ENCODE data around the gene IRF2BPL. TPM values are rescaled to one million over a fixed set of nuclear protein-coding genes. Genes with fewer than 3 reads are reported as not detected.

Gene IRF2BPL
- polyA plus RNA-seq, 4 donors = 2.0 to 15.9 (median 8.8) TPM

- Histone ChIP-seq H3K9me3 (ENCODE audit: control insufficient read depth in 2 of 2, insufficient read depth in 1 of 2, low read depth in 1 of 2, low read length in 1 of 2) (peaks cover 0 to 6% of the 10 kb centered on the region in 2 donors), H3K27ac (ENCODE audit: low read depth in 1 of 3, low read length in 2 of 3) (no peak overlapping the region), H3K27me3 (ENCODE audit: control insufficient read depth in 3 of 3, insufficient read depth in 3 of 3, low read length in 3 of 3) (no peaks in the 10 kb centered on the region), H3K4me1 (ENCODE audit: control insufficient read depth in 3 of 3, insufficient read depth in 2 of 3, low read depth in 1 of 3, low read length in 2 of 3) (peaks cover 0 to 34% (median 0%) of the 10 kb centered on the region in 3 donors), H3K4me3 (ENCODE audit: low read depth in 1 of 3, low read length in 3 of 3) (no peak overlapping the region), H3K36me3 (ENCODE audit: control insufficient read depth in 3 of 3, insufficient read depth in 2 of 3, low read depth in 1 of 3, low read length in 3 of 3) (no peaks in the 10 kb centered on the region)
- DNase-seq = no peak
- FAIRE-seq = no peak
- 73 to 87% (median 86%) methylated on average over 13 of the region's 13 CpGs for WGBS, 3 donors
Measured at GRCh38 chr14:77012193-77012765, 16.2 kb downstream of the IRF2BPL start.

DNA sequence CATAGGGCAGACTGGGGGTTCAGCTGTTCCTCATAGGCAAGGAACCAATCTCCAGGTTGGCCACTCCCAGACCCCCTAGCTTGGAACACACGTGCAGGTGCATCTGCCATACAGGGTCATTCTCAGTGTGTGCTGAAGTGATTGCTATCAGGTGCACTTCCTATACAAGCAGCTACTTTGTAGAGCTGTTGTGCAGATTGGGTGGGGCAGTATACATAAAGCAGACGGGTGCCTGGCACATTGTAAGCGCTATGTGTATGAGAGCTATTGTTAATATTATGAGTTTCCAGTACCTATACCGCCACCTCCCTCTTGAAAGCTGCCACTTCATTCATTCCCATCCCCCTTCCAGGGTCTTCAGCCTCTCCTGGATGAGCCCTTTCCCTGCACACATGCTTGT, 17.3 kb downstream of the IRF2BPL start:
- WGBS, 3 donors = 13 to 66% (median 45%) methylated on average over 4 of the region's 4 CpGs
- peaks cover 0 to 6% of the 10 kb centered on the region in 2 donors for H3K9me3 ChIP-seq (ENCODE audit: control insufficient read depth in 2 of 2, insufficient read depth in 1 of 2, low read depth in 1 of 2, low read length in 1 of 2)
- H3K4me1 ChIP-seq (ENCODE audit: control insufficient read depth in 3 of 3, insufficient read depth in 2 of 3, low read depth in 1 of 3, low read length in 2 of 3) = peaks cover 0 to 40% (median 0%) of the 10 kb centered on the region in 3 donors
- H3K27me3 ChIP-seq (ENCODE audit: control insufficient read depth in 3 of 3, insufficient read depth in 3 of 3, low read length in 3 of 3) = no peaks in the 10 kb centered on the region
- FAIRE-seq (no peak), DNase-seq (peak; percentile 60 to 62)
- H3K36me3 ChIP-seq (ENCODE audit: control insufficient read depth in 3 of 3, insufficient read depth in 2 of 3, low read depth in 1 of 3, low read length in 3 of 3) = no peaks in the 10 kb centered on the region
- H3K4me3 ChIP-seq (ENCODE audit: low read depth in 1 of 3, low read length in 3 of 3) = no peak overlapping the region
- peak overlapping the region in 1 of 3 donors; percentile 35 for H3K27ac ChIP-seq (ENCODE audit: low read depth in 1 of 3, low read length in 2 of 3)

GRCh38 chr14:77009014-77009413, 19.5 kb downstream of the IRF2BPL start:
- peaks cover 0 to 34% (median 0%) of the 10 kb centered on the region in 3 donors for H3K4me1 ChIP-seq (ENCODE audit: control insufficient read depth in 3 of 3, insufficient read depth in 2 of 3, low read depth in 1 of 3, low read length in 2 of 3)
- DNase-seq = no peak
- H3K27me3 ChIP-seq (ENCODE audit: control insufficient read depth in 3 of 3, insufficient read depth in 3 of 3, low read length in 3 of 3) = no peaks in the 10 kb centered on the region
- no peaks in the 10 kb centered on the region for H3K36me3 ChIP-seq (ENCODE audit: control insufficient read depth in 3 of 3, insufficient read depth in 2 of 3, low read depth in 1 of 3, low read length in 3 of 3)
- no peak for FAIRE-seq
- H3K27ac ChIP-seq (ENCODE audit: low read depth in 1 of 3, low read length in 2 of 3) = no peak overlapping the region
- no peak overlapping the region for H3K4me3 ChIP-seq (ENCODE audit: low read depth in 1 of 3, low read length in 3 of 3)
- WGBS, 3 donors = 91 to 98% (median 93%) methylated on average over 3 of the region's 3 CpGs
- H3K9me3 ChIP-seq (ENCODE audit: control insufficient read depth in 2 of 2, insufficient read depth in 1 of 2, low read depth in 1 of 2, low read length in 1 of 2) = peaks cover 0 to 6% of the 10 kb centered on the region in 2 donors

DNA sequence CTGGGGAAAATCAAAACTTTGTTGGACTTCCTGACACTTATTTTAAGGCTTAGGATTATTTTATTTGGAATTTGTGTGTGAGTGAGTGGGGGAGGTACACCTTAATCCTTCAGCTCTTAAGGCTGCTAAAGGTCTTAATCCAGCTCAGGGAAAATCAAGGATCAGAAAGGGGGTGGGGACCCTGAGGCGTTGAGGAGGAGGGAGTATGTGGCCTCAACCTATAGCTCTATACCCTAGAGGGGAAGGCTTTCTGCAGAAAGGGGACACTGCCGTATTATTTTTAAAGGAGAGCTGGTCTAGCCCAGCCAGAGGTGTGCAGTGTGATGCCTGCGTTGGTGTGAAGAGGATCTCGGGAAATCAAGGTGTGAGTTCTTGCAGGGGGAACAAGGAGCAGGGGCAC, 20.0 kb downstream of the IRF2BPL start:
- Histone ChIP-seq H3K4me1 (ENCODE audit: control insufficient read depth in 3 of 3, insufficient read depth in 2 of 3, low read depth in 1 of 3, low read length in 2 of 3) (peaks cover 0 to 30% (median 0%) of the 10 kb centered on the region in 3 donors), H3K27me3 (ENCODE audit: control insufficient read depth in 3 of 3, insufficient read depth in 3 of 3, low read length in 3 of 3) (no peaks in the 10 kb centered on the region), H3K9me3 (ENCODE audit: control insufficient read depth in 2 of 2, insufficient read depth in 1 of 2, low read depth in 1 of 2, low read length in 1 of 2) (peaks cover 0 to 6% of the 10 kb centered on the region in 2 donors), H3K4me3 (ENCODE audit: low read depth in 1 of 3, low read length in 3 of 3) (no peak overlapping the region), H3K27ac (ENCODE audit: low read depth in 1 of 3, low read length in 2 of 3) (peak overlapping the region in 1 of 3 donors; percentile 37), H3K36me3 (ENCODE audit: control insufficient read depth in 3 of 3, insufficient read depth in 2 of 3, low read depth in 1 of 3, low read length in 3 of 3) (no peaks in the 10 kb centered on the region)
- DNase-seq (no peak), FAIRE-seq (no peak)
- 86 to 90% (median 88%) methylated on average over 4 of the region's 4 CpGs for WGBS, 3 donors

- FAIRE-seq (no peak), DNase-seq (peak in 1 of 2 donors; percentile 72)
- no peaks in the 10 kb centered on the region for H3K36me3 ChIP-seq (ENCODE audit: control insufficient read depth in 3 of 3, insufficient read depth in 2 of 3, low read depth in 1 of 3, low read length in 3 of 3)
- H3K4me1 ChIP-seq (ENCODE audit: control insufficient read depth in 3 of 3, insufficient read depth in 2 of 3, low read depth in 1 of 3, low read length in 2 of 3) = peaks cover 0 to 30% (median 0%) of the 10 kb centered on the region in 3 donors
- H3K9me3 ChIP-seq (ENCODE audit: control insufficient read depth in 2 of 2, insufficient read depth in 1 of 2, low read depth in 1 of 2, low read length in 1 of 2) = peaks cover 0 to 6% of the 10 kb centered on the region in 2 donors
- H3K27ac ChIP-seq (ENCODE audit: low read depth in 1 of 3, low read length in 2 of 3) = peak overlapping the region in 1 of 3 donors; percentile 66
- 29 to 54% (median 41%) methylated on average over 3 of the region's 3 CpGs for WGBS, 3 donors
- H3K27me3 ChIP-seq (ENCODE audit: control insufficient read depth in 3 of 3, insufficient read depth in 3 of 3, low read length in 3 of 3) = no peaks in the 10 kb centered on the region
- no peak overlapping the region for H3K4me3 ChIP-seq (ENCODE audit: low read depth in 1 of 3, low read length in 3 of 3)
Measured at GRCh38 chr14:77007975-77008421, 20.5 kb downstream of the IRF2BPL start.

DNA sequence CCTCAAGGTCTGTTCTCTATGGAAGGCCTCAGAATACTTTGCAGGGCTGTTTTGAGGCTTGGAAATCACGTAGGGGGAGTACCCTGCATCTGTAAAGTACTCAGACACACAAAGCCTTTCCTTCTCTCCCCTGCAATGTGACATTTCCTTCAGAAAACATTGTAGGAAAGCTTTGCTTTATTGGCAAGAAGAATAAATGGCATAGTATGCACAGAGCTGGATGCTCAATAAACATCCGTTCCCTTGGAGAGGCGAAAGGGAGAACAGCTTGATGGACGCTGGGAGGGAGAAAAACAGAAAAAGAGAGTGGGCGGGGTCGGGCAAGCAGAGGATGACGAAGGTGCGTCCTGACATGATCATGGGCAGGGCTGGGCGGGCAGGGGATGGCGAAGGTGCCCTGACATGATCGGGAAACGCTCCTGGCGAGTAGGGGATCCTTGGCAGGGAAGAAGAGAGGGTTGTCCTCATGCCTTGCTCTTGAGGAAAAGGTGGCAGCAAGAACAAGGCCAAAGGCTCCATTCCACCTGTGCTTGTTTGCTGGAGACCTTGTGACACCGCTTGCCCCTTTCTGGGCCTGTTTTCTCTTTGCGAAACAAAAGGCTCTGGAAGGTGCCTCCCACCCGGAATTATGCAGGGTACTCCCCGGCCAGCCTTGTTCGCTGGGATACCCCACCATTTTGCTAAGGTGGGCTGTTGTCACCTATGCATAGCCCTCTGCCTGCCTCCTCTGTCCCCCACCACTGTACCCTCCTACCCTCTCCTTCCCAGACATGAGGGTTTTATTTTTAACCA, 21.1 kb downstream of the IRF2BPL start:
- 60 to 67% (median 67%) methylated on average over 14 to 18 of the region's 18 CpGs for WGBS, 3 donors
- DNase-seq (no peak), FAIRE-seq (no peak)

GRCh38 chr14:77006132-77006531, 22.4 kb downstream of the IRF2BPL start:
- peaks cover 0 to 25% (median 0%) of the 10 kb centered on the region in 3 donors for H3K4me1 ChIP-seq (ENCODE audit: control insufficient read depth in 3 of 3, insufficient read depth in 2 of 3, low read depth in 1 of 3, low read length in 2 of 3)
- no peak overlapping the region for H3K4me3 ChIP-seq (ENCODE audit: low read depth in 1 of 3, low read length in 3 of 3)
- WGBS, 3 donors = 81 to 86% (median 82%) methylated on average over 9 of the region's 9 CpGs
- FAIRE-seq (no peak), DNase-seq (no peak)
- peaks cover 0 to 6% of the 10 kb centered on the region in 2 donors for H3K9me3 ChIP-seq (ENCODE audit: control insufficient read depth in 2 of 2, insufficient read depth in 1 of 2, low read depth in 1 of 2, low read length in 1 of 2)
- no peaks in the 10 kb centered on the region for H3K36me3 ChIP-seq (ENCODE audit: control insufficient read depth in 3 of 3, insufficient read depth in 2 of 3, low read depth in 1 of 3, low read length in 3 of 3)
- no peak overlapping the region for H3K27ac ChIP-seq (ENCODE audit: low read depth in 1 of 3, low read length in 2 of 3)
- no peaks in the 10 kb centered on the region for H3K27me3 ChIP-seq (ENCODE audit: control insufficient read depth in 3 of 3, insufficient read depth in 3 of 3, low read length in 3 of 3)

More for the DNA sequence above, 21.1 kb downstream of the IRF2BPL start:
- Histone ChIP-seq H3K27me3 (ENCODE audit: control insufficient read depth in 3 of 3, insufficient read depth in 3 of 3, low read length in 3 of 3) (no peaks in the 10 kb centered on the region), H3K4me3 (ENCODE audit: low read depth in 1 of 3, low read length in 3 of 3) (no peak overlapping the region), H3K36me3 (ENCODE audit: control insufficient read depth in 3 of 3, insufficient read depth in 2 of 3, low read depth in 1 of 3, low read length in 3 of 3) (no peaks in the 10 kb centered on the region), H3K4me1 (ENCODE audit: control insufficient read depth in 3 of 3, insufficient read depth in 2 of 3, low read depth in 1 of 3, low read length in 2 of 3) (peaks cover 0 to 30% (median 0%) of the 10 kb centered on the region in 3 donors), H3K27ac (ENCODE audit: low read depth in 1 of 3, low read length in 2 of 3) (peak overlapping the region in 2 of 3 donors; percentile 56 to 66), H3K9me3 (ENCODE audit: control insufficient read depth in 2 of 2, insufficient read depth in 1 of 2, low read depth in 1 of 2, low read length in 1 of 2) (peaks cover 0 to 6% of the 10 kb centered on the region in 2 donors)

DNA sequence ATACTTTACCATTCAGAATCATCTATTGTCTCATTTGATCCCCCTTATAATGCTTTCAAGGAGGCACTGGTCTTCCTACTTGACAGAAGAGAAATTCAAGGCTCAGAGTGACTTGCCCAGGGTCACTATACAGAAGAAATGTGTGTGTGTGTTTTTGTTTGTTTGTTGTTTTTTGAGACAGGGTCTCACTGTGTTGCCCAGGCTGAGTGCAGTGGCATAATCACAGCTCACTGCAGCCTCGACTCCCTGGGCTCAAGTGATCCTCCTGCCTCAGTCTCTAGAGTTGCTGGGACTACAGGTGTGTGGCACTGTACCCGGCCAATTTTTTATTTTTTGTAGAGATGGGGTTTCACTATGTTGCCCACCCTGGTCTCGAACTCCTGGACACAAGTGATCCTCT, 22.9 kb downstream of the IRF2BPL start:
- whole genome bisulfite sequencing, 3 donors = 81 to 84% (median 82%) methylated on average over 3 of the region's 3 CpGs
- Histone ChIP-seq H3K4me1 (ENCODE audit: control insufficient read depth in 3 of 3, insufficient read depth in 2 of 3, low read depth in 1 of 3, low read length in 2 of 3) (peaks cover 0 to 25% (median 0%) of the 10 kb centered on the region in 3 donors), H3K36me3 (ENCODE audit: control insufficient read depth in 3 of 3, insufficient read depth in 2 of 3, low read depth in 1 of 3, low read length in 3 of 3) (no peaks in the 10 kb centered on the region), H3K9me3 (ENCODE audit: control insufficient read depth in 2 of 2, insufficient read depth in 1 of 2, low read depth in 1 of 2, low read length in 1 of 2) (peaks cover 0 to under 1% of the 10 kb centered on the region in 2 donors), H3K27ac (ENCODE audit: low read depth in 1 of 3, low read length in 2 of 3) (no peak overlapping the region), H3K4me3 (ENCODE audit: low read depth in 1 of 3, low read length in 3 of 3) (no peak overlapping the region), H3K27me3 (ENCODE audit: control insufficient read depth in 3 of 3, insufficient read depth in 3 of 3, low read length in 3 of 3) (no peaks in the 10 kb centered on the region)
- DNase-seq (no peak), FAIRE-seq (no peak)

All from small intestine (tissue), 7 donors.